ENCODE measurements around the gene RPL18A. TPM values are rescaled to one million over a fixed set of nuclear protein-coding genes. Genes with fewer than 3 reads are reported as not detected.

RPL18A gene
- total RNA-seq, 3 donors from 2014 or later = 1,368 to 1,650 (median 1,462) TPM

GRCh38 chr19:17830567-17831418 is 28.9 kb upstream of the RPL18A start:
- H3K36me3 ChIP-seq (ENCODE audit: low read depth) = no peaks in the 10 kb centered on the region
- peak; percentile 86 to 90 (median 89) for DNase-seq
- no peak overlapping the region for H3K4me3 ChIP-seq
- ATAC-seq = peak; percentile 94
- no peaks in the 10 kb centered on the region for H3K9me3 ChIP-seq
- peaks cover 4% of the 10 kb centered on the region for H3K4me1 ChIP-seq (ENCODE audit: low read depth)
- TF ChIP-seq, protein P1, sequence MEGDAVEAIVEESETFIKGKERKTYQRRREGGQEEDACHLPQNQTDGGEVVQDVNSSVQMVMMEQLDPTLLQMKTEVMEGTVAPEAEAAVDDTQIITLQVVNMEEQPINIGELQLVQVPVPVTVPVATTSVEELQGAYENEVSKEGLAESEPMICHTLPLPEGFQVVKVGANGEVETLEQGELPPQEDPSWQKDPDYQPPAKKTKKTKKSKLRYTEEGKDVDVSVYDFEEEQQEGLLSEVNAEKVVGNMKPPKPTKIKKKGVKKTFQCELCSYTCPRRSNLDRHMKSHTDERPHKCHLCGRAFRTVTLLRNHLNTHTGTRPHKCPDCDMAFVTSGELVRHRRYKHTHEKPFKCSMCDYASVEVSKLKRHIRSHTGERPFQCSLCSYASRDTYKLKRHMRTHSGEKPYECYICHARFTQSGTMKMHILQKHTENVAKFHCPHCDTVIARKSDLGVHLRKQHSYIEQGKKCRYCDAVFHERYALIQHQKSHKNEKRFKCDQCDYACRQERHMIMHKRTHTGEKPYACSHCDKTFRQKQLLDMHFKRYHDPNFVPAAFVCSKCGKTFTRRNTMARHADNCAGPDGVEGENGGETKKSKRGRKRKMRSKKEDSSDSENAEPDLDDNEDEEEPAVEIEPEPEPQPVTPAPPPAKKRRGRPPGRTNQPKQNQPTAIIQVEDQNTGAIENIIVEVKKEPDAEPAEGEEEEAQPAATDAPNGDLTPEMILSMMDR (IDR thresholded peaks at IDR 0.05) = no peak
- intact Hi-C loops (cut with DNase I, micrococcal nuclease) = no loop called here

GRCh38 chr19:17831419-17831888 is 28.3 kb upstream of the RPL18A start:
- intact Hi-C loops (cut with DNase I, micrococcal nuclease) = no loop called here
- DNase-seq = peak in 1 of 3 donors; percentile 40
- Histone ChIP-seq H3K36me3 (ENCODE audit: low read depth) (no peaks in the 10 kb centered on the region), H3K4me3 (no peak overlapping the region), H3K4me1 (ENCODE audit: low read depth) (peaks cover 4% of the 10 kb centered on the region), H3K9me3 (no peaks in the 10 kb centered on the region)
- ATAC-seq = peak; percentile 17
- TF ChIP-seq, protein P1 (IDR thresholded peaks at IDR 0.05) = no peak

DNA sequence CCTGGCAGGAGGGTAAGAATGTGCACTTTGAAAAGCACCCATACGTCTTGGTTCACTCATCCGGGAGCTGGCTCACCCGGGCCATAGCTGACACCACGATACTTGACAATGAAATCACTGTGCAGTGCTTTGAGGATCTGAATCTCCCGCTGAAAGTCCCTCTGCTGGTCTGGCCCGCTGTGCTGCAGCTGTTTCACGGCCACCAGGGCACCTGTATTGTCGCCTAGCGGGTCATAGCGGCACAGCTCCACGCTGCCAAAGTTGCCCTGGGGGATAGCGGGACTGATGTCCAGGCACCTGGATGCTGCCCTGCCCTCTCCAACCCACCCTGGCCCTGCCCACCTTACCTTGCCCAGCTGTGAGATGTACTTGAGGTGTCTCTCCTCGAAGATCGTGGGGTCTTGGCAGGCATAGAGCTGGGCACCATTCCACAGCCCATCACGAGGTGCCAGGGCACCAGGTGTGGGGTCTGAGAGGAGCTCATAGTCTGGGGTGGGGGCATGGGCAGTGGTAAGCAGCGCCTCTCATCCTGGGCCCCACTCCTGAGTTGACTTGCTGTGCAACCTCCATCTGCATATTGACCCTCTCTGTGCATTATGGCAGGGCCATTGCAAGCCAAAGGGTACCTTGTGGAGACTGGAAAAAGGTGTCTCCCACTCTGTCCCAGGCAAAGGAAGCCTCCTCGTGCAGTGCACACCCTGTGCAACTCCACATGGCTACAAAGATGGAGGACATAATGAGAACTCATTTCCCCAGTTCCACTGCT is 27.1 kb upstream of the RPL18A start:
- Histone ChIP-seq H3K9me3 (no peaks in the 10 kb centered on the region), H3K36me3 (ENCODE audit: low read depth) (no peaks in the 10 kb centered on the region), H3K4me1 (ENCODE audit: low read depth) (peaks cover 4% of the 10 kb centered on the region), H3K4me3 (no peak overlapping the region)
- TF ChIP-seq, protein P1 (IDR thresholded peaks at IDR 0.05) = no peak
- intact Hi-C loops (cut with DNase I, micrococcal nuclease) = no loop called here
- ATAC-seq (no peak), DNase-seq (no peak)

DNA sequence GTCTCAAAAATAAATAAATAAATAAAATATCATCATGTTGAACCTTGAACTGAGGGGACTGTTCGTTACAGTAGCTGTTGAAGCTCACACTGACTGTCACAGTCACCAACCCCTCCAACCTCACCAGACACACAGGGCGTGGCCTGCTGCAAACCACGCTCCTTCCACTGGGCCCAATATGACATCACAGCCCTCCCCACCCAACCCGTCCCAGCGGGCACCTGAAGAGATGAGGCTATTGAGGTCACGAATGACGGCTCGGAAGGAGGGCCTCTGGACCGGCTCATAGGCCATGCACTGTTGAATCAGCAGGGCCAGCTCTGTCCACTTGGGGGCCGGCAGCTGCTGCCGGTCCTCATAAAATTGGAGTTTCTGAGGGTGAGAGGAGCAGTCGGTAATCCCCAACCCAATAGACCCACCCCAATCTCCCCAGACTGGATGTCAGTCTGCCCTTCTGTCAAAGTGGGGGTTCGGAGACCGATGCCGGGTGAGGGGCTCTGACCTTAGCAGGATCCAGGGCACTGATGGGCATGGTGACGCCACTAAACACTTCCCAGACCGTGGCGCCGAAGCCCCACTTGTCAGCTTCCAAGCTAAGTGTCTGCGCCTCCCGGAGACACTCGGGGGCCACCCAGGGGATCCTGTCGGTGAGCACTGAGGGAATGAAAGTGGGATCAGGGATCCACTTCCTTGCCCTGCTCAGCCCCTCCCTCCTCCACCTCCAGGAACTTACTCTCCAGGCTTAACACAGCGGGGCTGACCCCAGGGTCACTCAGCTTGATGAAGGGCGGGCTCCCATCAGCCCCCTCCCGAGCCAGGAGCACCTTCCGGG is 25.1 kb upstream of the RPL18A start:
- Histone ChIP-seq H3K9me3 (no peaks in the 10 kb centered on the region), H3K4me1 (ENCODE audit: low read depth) (peaks cover 4% of the 10 kb centered on the region), H3K4me3 (no peak overlapping the region), H3K36me3 (ENCODE audit: low read depth) (no peaks in the 10 kb centered on the region)
- intact Hi-C loops (cut with DNase I, micrococcal nuclease) = no loop called here
- DNase-seq = no peak
- ATAC-seq = no peak
- TF ChIP-seq, protein P1 (IDR thresholded peaks at IDR 0.05) = no peak

Data from mucosa of descending colon (tissue), 3 donors.